GM18858 (cell line): ENCODE data around the gene SDCBP2.

ENCODE experiments used
- ATAC-seq: cut with Tn5 transposase; IDR thresholded peaks from one replicate; pipeline ENCODE4 v1.9.1; 2021; ENCODE audit not compliant: unreplicated experiment

SDCBP2 gene

GRCh38 chr20:1278993-1279392 is 49.9 kb downstream of the SDCBP2 start:
- no peak for ATAC-seq

- no peak for ATAC-seq
Observed at GRCh38 chr20:1277529-1278322, 51.2 kb downstream of the SDCBP2 start.

- no peak for ATAC-seq
Observed at GRCh38 chr20:1275919-1276318, 53.0 kb downstream of the SDCBP2 start.

GRCh38 chr20:1274485-1275311 is 54.2 kb downstream of the SDCBP2 start:
- ATAC-seq: no peak

GRCh38 chr20:1273366-1273765 is 55.6 kb downstream of the SDCBP2 start:
- no peak for ATAC-seq

- no peak for ATAC-seq
Observed at GRCh38 chr20:1272368-1273100, 56.4 kb downstream of the SDCBP2 start.

- no peak for ATAC-seq
Observed at GRCh38 chr20:1269850-1270249, 59.1 kb downstream of the SDCBP2 start.

GRCh38 chr20:1269235-1269634 is 59.7 kb downstream of the SDCBP2 start:
- ATAC-seq: no peak

GRCh38 chr20:1267809-1268374 is 61.0 kb downstream of the SDCBP2 start:
- ATAC-seq: no peak

- no peak for ATAC-seq
Observed at GRCh38 chr20:1267161-1267560, 61.8 kb downstream of the SDCBP2 start.

- no peak for ATAC-seq
Observed at GRCh38 chr20:1266167-1266973, 62.6 kb downstream of the SDCBP2 start, which contains the start of gene SNPH. TSS of gene SNPH (plus strand) at chr20:1266294. CDS start at chr20:1296240, 29,946 bp downstream.

- ATAC-seq: no peak
Observed at GRCh38 chr20:1265916-1266166, 63.1 kb downstream of the SDCBP2 start.

- no peak for ATAC-seq
Observed at GRCh38 chr20:1265226-1265915, 63.6 kb downstream of the SDCBP2 start.

GRCh38 chr20:1264727-1265126 is 64.2 kb downstream of the SDCBP2 start:
- no peak for ATAC-seq

- ATAC-seq: no peak
Observed at GRCh38 chr20:1263853-1264252, 65.1 kb downstream of the SDCBP2 start.
